HCEC 1CT (cell line): ENCODE data around the gene DRD1.
"Not testable (repeated sequence)": the region's sequence is repeated elsewhere in the genome, so short reads cannot be mapped to it uniquely, and the experiment has no call there.

Experiments used
- DNase-seq: peaks from one replicate; pipeline ENCODE4 v3.0.0-alpha.2; 2017

DRD1 gene

DNA sequence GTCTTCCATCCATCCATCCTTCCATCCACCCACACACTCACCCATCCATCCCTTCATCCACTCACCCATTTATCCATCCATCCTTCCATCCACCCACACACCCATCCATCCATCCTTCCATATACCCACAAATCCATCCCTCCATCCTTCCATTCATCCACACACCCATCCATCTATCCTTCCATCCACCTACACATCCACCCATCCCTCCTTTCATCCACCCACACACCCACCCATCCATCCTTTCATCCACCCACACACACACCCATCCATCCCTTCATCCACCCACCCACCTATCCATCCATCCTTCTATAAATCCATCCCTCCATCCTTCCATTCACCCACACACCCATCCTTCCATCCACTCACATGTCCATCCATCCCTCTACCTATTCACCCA lies 23.6 kb downstream of the DRD1 start:
- no peak for DNase-seq

DNA sequence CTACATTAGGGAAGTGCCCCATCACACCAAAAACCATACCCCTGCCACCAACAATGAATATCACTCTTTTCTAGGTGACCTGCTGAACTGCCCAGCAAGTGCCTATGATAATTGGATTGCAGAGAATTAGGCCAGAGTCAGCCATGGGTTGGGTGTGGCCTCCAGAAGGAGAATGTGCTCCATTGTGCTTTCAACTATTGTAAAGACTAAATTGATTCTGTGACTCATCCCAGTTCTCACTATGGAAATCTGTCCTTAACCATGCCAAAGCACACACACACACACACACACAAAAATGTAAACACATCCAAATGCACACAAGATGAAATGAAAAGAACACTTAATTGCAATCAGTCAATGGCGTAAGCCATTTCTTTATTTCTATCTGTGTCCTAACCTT lies 25.7 kb downstream of the DRD1 start:
- DNase-seq, result no peak

DNA sequence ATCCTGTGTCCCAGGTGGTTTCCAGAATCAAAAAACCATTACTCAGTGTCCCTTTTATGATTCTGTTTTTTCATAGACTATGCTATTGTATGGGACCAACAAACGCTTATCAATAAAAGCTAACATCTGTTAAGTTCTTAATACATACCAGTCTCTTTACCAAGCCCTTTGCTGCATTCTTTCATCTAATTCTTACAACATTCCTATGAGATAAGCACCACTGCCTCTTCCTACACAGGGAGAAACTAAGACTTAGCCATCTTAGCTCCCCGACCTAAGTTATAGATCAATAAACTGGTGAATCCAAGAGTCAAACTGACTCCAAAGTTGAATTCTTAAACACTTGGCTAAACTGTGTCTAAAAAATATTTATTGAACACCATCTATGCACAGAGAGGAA lies 26.6 kb downstream of the DRD1 start:
- no peak for DNase-seq

DNA sequence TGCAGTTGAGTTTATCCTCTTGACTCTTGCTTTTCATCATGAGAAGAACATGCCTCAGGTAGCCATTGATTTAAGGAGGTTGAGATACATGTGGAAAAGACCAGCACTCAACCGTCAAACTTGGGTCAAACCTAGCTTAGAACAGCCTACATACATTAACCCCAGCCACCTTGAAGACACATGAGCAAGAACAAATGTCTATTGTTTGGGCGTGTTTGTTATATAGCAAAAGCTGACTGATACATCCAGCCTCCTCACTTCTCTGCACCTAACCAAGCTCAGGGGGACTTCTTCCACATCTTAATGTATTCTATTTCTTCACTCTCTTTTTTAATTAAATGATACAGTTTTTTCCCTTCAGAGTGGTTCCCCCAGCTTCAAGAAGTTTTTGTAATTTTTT lies 28.7 kb downstream of the DRD1 start:
- no peak for DNase-seq

DNA sequence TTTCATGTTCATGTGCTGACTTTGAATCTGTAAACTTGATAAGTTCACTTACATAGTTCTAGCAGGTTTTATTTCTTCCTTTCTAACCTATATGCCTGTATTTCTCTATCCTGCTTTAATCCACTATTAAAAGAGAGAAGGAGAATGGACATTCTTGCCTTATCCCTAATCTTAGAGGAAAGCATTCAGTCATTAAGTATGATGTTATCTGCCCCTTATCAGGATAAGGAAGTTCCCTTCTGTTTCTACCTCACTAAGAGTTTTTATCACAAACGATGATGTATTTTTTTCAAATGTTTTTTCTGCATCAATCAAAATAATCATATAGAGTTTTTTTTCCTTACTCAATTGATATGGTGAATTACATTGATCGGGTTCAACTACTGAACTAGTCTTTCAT lies 33.1 kb downstream of the DRD1 start:
- DNase-seq, result no peak

DNA sequence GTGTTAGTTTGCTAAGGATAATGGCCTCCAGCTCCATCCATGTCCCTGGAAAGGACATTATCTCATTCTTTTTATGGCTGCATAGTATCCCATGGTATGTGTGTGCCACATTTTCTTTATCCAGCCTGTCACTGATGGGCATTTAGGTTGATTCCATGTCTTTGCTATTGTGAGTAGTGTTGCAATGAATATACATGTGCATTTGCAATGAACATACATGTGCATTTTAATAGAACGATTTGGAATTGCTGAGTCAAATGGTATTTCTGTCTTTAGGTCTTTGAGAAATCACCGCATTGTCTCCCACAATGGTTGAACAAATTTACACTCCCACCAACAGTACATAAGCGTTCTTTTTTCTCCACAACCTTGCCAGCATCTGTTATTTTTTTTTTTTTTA lies 37.7 kb downstream of the DRD1 start:
- DNase-seq, result no peak

DNA sequence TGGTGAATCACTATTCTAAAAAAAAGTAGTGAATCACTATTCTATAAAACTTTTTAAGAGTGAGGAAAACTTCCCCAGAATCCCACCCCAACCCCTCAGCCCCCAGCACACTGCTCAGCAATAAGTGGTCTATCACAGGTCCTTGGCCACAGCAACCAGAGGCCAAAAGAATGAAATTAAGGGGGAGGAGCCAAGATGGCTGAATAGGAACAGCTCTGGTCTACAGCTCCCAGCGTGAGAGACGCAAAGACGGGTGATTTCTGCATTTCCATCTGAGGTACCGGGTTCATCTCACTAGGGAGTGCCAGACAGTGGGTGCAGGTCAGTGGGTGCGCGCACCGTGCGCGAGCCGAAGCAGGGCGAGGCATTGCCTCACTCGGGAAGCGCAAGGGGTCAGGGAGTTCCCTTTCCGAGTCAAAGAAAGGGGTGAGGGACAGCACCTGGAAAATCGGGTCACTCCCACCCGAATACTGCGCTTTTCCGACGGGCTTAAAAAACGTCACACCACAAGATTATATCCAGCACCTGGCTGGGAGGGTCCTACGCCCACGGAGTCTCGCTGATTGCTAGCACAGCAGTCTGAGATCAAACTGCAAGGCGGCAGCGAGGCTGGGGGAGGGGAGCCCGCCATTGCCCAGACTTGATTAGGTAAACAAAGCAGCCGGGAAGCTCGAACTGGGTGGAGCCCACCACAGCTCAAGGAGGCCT lies 46.2 kb downstream of the DRD1 start:
- DNase-seq, result not testable (repeated sequence)

DNA sequence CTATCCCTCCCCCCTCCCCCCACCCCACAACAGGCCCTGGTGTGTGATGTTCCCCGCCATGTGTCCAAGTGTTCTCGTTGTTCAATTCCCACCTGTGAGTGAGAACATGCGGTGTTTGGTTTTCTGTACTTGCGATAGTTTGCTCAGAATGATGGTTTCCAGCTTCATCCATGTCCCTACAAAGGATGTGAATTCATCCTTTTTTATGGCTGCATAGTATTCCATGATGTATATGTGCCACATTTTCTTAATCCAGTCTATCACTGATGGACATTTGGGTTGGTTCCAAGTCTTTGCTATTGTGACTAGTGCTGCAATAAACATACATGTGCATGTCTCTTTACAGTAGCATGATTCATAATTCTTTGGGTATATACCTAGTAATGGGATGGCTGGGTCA lies 48.6 kb downstream of the DRD1 start:
- not testable (repeated sequence) for DNase-seq

DNA sequence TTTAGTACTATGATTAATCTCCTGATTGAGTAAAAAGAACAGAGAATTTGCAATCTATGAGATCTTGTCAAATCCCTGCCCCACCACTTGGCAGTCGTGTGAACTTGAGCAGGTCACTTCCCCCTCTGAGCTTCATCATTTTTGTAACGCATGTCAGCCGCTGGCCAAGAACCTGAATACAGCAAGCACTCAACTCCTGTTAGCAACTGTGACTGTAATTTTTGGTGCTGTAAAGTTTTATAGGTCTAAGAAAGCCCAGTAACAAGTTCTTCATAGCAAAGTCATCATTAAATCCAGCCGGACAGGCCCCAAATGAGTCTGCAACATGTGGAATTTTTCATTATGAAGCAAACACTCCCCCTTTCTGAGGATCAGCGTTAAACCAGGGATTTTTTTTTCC lies 49.4 kb downstream of the DRD1 start:
- DNase-seq, result no peak

DNA sequence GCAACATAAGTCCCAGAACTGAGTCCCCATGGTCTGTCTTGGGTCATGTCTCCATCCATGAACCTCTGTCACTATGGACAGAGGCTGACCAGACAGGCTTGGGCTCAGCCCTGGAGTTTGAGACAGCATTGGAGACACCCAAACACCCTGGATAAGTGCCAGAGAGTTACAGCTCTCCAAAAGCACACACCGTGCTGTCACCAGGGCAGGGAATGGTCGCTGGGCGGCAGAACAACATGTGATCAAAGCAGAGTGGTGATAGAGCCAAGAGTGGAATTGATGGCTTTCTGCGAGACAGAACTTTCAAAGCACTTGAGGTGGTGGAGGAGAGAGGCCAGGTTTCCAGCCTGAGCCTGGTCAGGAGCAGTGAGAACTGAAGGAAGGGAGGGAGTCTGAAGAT lies 50.1 kb downstream of the DRD1 start:
- no peak for DNase-seq

DNA sequence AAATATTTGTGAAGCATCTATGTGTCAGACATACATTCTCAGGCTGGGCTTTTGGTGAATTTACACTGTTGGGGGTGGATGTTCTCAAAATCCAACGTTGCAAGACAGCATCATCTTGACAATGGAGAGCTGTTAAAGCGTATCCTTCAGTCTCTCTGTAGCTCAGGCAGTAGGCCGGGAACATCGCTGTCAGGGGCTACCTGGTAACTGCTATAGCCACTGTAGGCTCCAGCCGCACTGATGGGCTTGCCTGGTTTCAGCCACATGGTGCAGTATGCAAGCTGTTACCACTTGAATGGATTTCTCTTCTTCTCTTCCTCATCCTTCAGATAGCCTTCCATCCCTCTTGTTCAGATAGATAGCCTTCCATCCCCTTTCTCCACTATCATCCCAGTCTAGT lies 51.7 kb downstream of the DRD1 start:
- DNase-seq, result no peak

DNA sequence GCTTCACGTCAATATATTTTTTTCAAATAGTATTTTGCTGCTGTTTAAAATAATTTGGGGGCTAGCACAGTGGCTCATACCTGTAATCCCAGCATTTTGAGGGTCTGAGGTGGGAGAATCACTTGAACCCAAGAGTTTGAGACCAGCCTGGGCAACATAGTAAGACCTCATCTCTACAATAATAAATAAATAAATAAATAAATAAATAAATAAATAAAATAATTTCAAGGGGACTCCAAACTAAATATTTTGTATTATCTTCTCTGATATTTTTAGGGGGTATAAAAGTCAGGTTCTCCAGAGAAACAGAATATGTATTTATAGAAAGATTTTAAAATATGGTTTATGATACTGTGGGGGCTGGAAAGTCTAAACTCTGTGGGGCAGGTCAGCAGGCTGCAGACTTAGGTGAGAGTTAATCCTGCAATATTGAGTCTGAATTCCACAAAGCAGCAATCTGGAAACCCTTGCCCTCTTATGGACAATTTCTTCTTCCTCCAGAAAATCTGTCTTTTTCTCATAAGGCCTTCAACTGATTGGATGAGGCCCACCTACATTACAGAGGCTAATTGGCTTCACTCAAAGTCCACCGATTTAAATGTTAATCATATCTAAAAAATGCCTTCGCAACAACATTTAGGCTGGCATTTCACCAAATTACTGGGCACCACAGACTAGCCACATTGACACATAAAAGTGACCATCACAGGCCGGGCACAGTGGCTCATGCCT lies 53.5 kb downstream of the DRD1 start:
- no peak for DNase-seq
